Skeletal muscle satellite cell (primary cell): Measurements from ENCODE around the gene NRG2.

ENCODE experiments used
- H3K27me3 ChIP-seq: 2 replicates; pipeline ENCODE4 v1.7.0; 2013; ENCODE audit warnings: low read length; ENCODE audit not compliant: control insufficient read depth, insufficient read depth
- H3K36me3 ChIP-seq: 2 replicates; pipeline ENCODE4 v1.7.0; 2013; ENCODE audit warnings: mild to moderate bottlenecking, control low read depth, low read length; ENCODE audit not compliant: insufficient read depth
- H3K4me1 ChIP-seq: 2 replicates; pipeline ENCODE4 v1.7.0; 2013; ENCODE audit warnings: low read length; ENCODE audit not compliant: control insufficient read depth, insufficient read depth
- H3K4me2 ChIP-seq: 2 replicates; pipeline ENCODE4 v1.7.0; 2013; ENCODE audit warnings: mild to moderate bottlenecking, low read length
- H3K4me3 ChIP-seq: 2 replicates; pipeline ENCODE4 v1.7.0; 2013; ENCODE audit warnings: low read length
- H3K9ac ChIP-seq: 2 replicates; pipeline ENCODE4 v1.7.0; 2013; ENCODE audit warnings: mild to moderate bottlenecking, low read depth, low read length, moderate library complexity
- H3K9me3 ChIP-seq: replicated peaks from 2 replicates; pipeline ENCODE4 v1.7.0; 2013; ENCODE audit warnings: mild to moderate bottlenecking, control low read depth, low read length

The NRG2 gene

GRCh38 chr5:139822553-139823425 lies 220.3 kb downstream of the NRG2 start:
- H3K4me1 ChIP-seq: no peaks in the 10 kb centered on the region
- H3K9ac ChIP-seq: no peak overlapping the region
- no peak overlapping the region for H3K4me3 ChIP-seq
- H3K9me3 ChIP-seq: no peaks in the 10 kb centered on the region
- H3K27me3 ChIP-seq: peaks cover 37% of the 10 kb centered on the region
- H3K4me2 ChIP-seq: no peak overlapping the region
- H3K36me3 ChIP-seq: no peaks in the 10 kb centered on the region

GRCh38 chr5:139821806-139822552 lies 221.1 kb downstream of the NRG2 start:
- H3K27me3 ChIP-seq: peaks cover 43% of the 10 kb centered on the region
- H3K4me2 ChIP-seq: no peak overlapping the region
- H3K36me3 ChIP-seq: no peaks in the 10 kb centered on the region
- H3K9me3 ChIP-seq: no peaks in the 10 kb centered on the region
- no peak overlapping the region for H3K4me3 ChIP-seq
- H3K9ac ChIP-seq: no peak overlapping the region
- H3K4me1 ChIP-seq: no peaks in the 10 kb centered on the region

- Histone ChIP-seq H3K4me2 (no peak overlapping the region), H3K4me1 (no peaks in the 10 kb centered on the region), H3K27me3 (peaks cover 48% of the 10 kb centered on the region), H3K9ac (no peak overlapping the region), H3K4me3 (no peak overlapping the region), H3K36me3 (no peaks in the 10 kb centered on the region), H3K9me3 (no peaks in the 10 kb centered on the region)
Measured at GRCh38 chr5:139820606-139821005, 222.5 kb downstream of the NRG2 start.

- H3K36me3 ChIP-seq: no peaks in the 10 kb centered on the region
- H3K4me3 ChIP-seq: no peak overlapping the region
- no peaks in the 10 kb centered on the region for H3K9me3 ChIP-seq
- no peak overlapping the region for H3K9ac ChIP-seq
- no peaks in the 10 kb centered on the region for H3K4me1 ChIP-seq
- peaks cover 47% of the 10 kb centered on the region for H3K27me3 ChIP-seq
- H3K4me2 ChIP-seq: no peak overlapping the region
Measured at GRCh38 chr5:139820130-139820529, 223.0 kb downstream of the NRG2 start.

GRCh38 chr5:139817970-139818369 lies 225.1 kb downstream of the NRG2 start:
- peaks cover 36% of the 10 kb centered on the region for H3K27me3 ChIP-seq
- H3K4me2 ChIP-seq: no peak overlapping the region
- H3K9ac ChIP-seq: no peak overlapping the region
- no peaks in the 10 kb centered on the region for H3K9me3 ChIP-seq
- H3K36me3 ChIP-seq: no peaks in the 10 kb centered on the region
- H3K4me3 ChIP-seq: no peak overlapping the region
- H3K4me1 ChIP-seq: no peaks in the 10 kb centered on the region

- Histone ChIP-seq H3K27me3 (peaks cover 37% of the 10 kb centered on the region), H3K36me3 (no peaks in the 10 kb centered on the region), H3K4me3 (no peak overlapping the region), H3K9me3 (no peaks in the 10 kb centered on the region), H3K4me2 (no peak overlapping the region), H3K9ac (no peak overlapping the region), H3K4me1 (no peaks in the 10 kb centered on the region)
Measured at GRCh38 chr5:139817362-139817761, 225.7 kb downstream of the NRG2 start.

- H3K4me2 ChIP-seq: no peak overlapping the region
- no peak overlapping the region for H3K4me3 ChIP-seq
- H3K27me3 ChIP-seq: peaks cover 44% of the 10 kb centered on the region
- no peaks in the 10 kb centered on the region for H3K9me3 ChIP-seq
- no peaks in the 10 kb centered on the region for H3K36me3 ChIP-seq
- no peaks in the 10 kb centered on the region for H3K4me1 ChIP-seq
- H3K9ac ChIP-seq: no peak overlapping the region
Measured at GRCh38 chr5:139816566-139816965, 226.5 kb downstream of the NRG2 start.

- Histone ChIP-seq H3K9me3 (no peaks in the 10 kb centered on the region), H3K4me1 (no peaks in the 10 kb centered on the region), H3K36me3 (no peaks in the 10 kb centered on the region), H3K9ac (no peak overlapping the region), H3K4me2 (no peak overlapping the region), H3K27me3 (peaks cover 35% of the 10 kb centered on the region), H3K4me3 (no peak overlapping the region)
Measured at GRCh38 chr5:139814704-139815280, 228.3 kb downstream of the NRG2 start.

- no peak overlapping the region for H3K4me2 ChIP-seq
- no peaks in the 10 kb centered on the region for H3K36me3 ChIP-seq
- H3K9ac ChIP-seq: no peak overlapping the region
- H3K4me1 ChIP-seq: no peaks in the 10 kb centered on the region
- peaks cover 34% of the 10 kb centered on the region for H3K27me3 ChIP-seq
- H3K4me3 ChIP-seq: no peak overlapping the region
- H3K9me3 ChIP-seq: no peaks in the 10 kb centered on the region
Measured at GRCh38 chr5:139814191-139814601, 228.9 kb downstream of the NRG2 start.

GRCh38 chr5:139812836-139813805 lies 230.0 kb downstream of the NRG2 start:
- H3K27me3 ChIP-seq: peaks cover 34% of the 10 kb centered on the region
- H3K9ac ChIP-seq: no peak overlapping the region
- H3K36me3 ChIP-seq: no peaks in the 10 kb centered on the region
- no peaks in the 10 kb centered on the region for H3K4me1 ChIP-seq
- no peak overlapping the region for H3K4me2 ChIP-seq
- H3K4me3 ChIP-seq: no peak overlapping the region
- H3K9me3 ChIP-seq: no peaks in the 10 kb centered on the region

GRCh38 chr5:139812323-139812722 lies 230.8 kb downstream of the NRG2 start:
- Histone ChIP-seq H3K4me1 (no peaks in the 10 kb centered on the region), H3K36me3 (no peaks in the 10 kb centered on the region), H3K9ac (no peak overlapping the region), H3K4me3 (no peak overlapping the region), H3K9me3 (no peaks in the 10 kb centered on the region), H3K27me3 (peaks cover 27% of the 10 kb centered on the region), H3K4me2 (no peak overlapping the region)
